PC-3 (cell line): ENCODE measurements around the gene HTR2C.

ENCODE experiments used
- EZH2 ChIP-seq: fragments of 300-600 bp; sonication (generic); IDR thresholded peaks from one replicate; pipeline ENCODE4 v1.6.1; 2017; ENCODE audit warnings: antibody characterized with exemption, mild to moderate bottlenecking, low read length; ENCODE audit not compliant: unreplicated experiment
- EZH2phosphoT487 ChIP-seq: fragments of 300-600 bp; sonication (generic); IDR thresholded peaks from 2 replicates; pipeline ENCODE4 v1.6.1; 2018; ENCODE audit warnings: mild to moderate bottlenecking, antibody characterized with exemption, low read length, borderline replicate concordance
- TF ChIP-seq, protein P1 (sequence below): fragments of 300-600 bp; sonication (generic); conservative IDR thresholded peaks from 2 replicates; pipeline ENCODE4 v1.5.1; 2017; ENCODE audit warnings: antibody characterized with exemption, low read depth, mild to moderate bottlenecking, low read length

GRCh38 chrX:114712466-114712865, 128.6 kb downstream of the HTR2C start:
- TF ChIP-seq, protein P1, sequence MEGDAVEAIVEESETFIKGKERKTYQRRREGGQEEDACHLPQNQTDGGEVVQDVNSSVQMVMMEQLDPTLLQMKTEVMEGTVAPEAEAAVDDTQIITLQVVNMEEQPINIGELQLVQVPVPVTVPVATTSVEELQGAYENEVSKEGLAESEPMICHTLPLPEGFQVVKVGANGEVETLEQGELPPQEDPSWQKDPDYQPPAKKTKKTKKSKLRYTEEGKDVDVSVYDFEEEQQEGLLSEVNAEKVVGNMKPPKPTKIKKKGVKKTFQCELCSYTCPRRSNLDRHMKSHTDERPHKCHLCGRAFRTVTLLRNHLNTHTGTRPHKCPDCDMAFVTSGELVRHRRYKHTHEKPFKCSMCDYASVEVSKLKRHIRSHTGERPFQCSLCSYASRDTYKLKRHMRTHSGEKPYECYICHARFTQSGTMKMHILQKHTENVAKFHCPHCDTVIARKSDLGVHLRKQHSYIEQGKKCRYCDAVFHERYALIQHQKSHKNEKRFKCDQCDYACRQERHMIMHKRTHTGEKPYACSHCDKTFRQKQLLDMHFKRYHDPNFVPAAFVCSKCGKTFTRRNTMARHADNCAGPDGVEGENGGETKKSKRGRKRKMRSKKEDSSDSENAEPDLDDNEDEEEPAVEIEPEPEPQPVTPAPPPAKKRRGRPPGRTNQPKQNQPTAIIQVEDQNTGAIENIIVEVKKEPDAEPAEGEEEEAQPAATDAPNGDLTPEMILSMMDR = no peak
- TF ChIP-seq EZH2phosphoT487 (no peak), EZH2 (no peak)
